ENCODE results near the gene DTX1.

The DTX1 gene

GRCh38 chr12:113071135-113072112 lies 14.9 kb downstream of the DTX1 start:
- peak; percentile 70 for DNase-seq

GRCh38 chr12:113072136-113072535 lies 15.6 kb downstream of the DTX1 start:
- DNase-seq: no peak

DNA sequence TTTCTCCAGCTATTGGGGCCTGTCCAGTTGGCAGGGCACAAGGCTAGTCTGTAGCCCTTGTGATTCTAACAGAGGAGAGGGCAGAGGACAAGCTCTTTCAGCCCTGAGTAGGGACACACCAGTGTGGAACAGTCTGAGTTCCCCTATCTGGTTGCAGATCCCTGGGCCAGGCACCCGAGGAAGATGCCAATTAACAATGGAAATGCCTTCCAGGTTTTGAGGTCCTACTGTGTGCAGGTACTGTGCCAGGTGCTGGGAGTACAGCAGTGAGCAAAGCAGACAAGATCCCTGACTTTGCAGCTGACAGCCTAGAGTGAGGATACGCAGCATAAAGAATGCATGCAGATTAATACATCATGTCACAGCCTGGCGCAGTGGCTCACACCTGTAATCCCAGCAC lies 17.1 kb downstream of the DTX1 start:
- DNase-seq: no peak

GRCh38 chr12:113075137-113075683 lies 18.7 kb downstream of the DTX1 start:
- no peak for DNase-seq

DNA sequence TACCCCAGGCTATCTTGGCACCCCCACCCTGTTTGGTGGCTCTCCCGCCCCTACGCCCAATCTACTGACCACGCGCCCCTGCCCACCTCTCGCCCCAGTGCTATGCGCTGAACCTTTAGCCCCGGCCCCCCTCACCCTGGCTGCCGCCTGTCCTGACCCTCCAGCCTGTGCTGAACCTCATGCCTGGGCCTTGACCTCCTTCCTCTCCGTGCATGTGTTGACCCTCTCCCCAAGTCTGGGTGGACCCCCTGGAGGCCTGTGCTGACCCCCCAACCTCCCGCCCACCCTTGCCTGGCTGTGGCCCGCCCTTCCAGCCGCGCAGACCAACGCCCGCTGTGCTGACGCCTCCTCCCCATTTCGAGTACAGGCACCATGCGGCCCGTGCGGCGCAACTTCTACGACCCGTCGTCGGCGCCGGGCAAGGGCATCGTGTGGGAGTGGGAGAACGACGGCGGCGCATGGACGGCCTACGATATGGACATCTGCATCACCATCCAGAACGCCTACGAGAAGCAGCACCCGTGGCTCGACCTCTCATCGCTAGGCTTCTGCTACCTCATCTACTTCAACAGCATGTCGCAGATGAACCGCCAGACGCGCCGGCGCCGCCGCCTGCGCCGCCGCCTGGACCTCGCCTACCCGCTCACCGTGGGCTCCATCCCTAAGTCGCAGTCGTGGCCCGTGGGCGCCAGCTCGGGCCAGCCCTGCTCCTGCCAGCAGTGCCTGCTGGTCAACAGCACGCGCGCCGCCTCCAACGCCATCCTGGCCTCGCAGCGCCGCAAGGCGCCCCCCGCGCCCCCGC lies 20.7 kb downstream of the DTX1 start:
- no peak for DNase-seq

GRCh38 chr12:113077859-113078255 lies 21.3 kb downstream of the DTX1 start:
- no peak for DNase-seq

DNA sequence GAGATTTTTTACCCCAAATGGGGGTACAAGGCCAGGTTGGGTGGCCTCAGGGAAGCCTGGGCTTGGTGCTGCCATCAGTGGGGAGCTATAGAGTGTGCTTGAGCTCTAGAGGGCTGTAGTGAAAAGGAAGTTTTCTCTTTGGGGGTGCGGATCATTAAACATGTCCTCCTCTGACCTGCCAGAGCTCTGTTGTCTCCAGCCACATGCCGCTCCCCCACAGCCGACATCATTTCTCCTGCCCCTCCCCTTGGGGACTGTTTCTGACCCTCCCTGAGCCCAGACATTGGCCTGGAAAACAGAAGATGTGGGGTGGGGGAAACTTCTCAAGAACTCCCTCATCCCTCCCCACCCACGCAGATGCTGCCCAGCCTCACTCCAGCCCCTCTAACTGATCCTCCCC lies 25.3 kb downstream of the DTX1 start:
- DNase-seq: no peak

DNA sequence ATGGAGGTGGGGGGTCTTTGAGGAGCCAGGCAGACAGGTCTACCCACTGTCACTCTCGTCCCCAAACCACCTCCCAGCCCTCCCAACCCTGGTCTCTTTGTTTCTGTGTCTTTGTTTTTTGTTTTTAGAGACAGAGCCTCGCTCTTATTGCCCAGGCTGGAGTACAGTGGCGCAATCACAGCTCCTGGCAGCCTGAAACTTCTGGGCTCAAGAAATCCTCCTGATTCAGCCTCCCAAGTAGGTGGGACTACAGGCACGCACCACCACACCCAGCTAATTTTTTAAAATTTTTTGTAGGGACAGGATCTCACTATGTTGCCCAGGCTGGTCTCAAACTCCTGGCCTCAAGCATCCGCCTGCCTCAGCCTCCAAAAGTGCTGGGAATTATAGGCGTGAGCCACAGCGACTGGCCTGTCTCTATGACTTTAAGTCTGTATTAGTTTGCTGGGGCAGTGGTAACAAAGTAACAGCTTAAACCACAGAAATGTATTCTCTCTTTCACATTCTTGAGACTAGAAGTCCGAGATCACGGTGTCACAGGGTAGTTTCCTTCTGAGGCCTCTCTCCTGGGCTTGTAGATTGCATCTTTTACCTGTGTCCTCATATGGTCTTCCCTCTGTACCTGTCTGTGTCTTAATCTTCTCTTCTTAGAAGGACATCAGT lies 26.1 kb downstream of the DTX1 start:
- no peak for DNase-seq

- no peak for DNase-seq
Measured at GRCh38 chr12:113083863-113084435, 27.4 kb downstream of the DTX1 start.

DNA sequence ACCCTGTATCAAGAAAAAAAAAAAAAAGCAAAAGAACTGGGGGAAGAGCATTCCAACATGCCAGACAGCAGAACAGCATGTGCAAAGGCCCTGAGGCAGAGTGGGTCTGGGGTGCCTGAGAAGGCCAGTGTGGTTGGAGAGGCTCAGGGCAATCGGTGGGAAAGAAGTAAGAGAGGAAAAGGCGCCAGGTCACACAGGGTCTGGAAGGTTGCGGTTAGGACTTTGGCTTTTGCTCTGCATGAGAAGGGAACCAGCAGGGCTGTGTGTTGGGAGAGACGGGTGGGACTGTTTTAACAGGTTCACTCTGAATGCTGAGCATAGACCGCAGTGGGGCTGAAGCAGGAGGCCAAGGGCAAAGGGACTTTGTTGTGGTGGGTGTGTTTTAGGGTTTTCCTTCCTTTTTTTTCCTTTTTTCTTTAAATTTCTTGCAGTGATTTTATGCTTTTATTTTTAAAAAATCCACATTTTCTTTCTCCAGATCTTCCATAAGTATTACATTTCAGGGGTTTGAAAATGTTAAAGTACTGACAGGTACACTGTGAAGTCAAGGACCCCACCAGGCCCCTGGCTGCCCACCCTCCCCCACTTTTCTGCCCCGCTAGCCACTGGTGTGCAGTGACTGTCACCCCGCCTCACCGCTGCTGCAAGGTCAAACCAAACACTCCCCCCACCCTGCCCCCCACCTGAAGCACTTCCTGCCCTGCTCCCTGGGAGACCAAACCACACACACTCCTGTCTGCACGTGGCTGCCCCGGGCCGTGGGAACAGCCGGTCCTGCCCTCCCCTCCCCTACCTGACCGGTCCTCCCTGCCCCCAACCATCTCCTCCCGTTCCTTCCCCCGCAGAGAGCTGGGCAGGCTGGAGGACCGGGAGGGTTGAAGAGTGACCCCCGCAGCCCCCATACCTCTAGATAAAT lies 30.0 kb downstream of the DTX1 start:
- DNase-seq: no peak

DNA sequence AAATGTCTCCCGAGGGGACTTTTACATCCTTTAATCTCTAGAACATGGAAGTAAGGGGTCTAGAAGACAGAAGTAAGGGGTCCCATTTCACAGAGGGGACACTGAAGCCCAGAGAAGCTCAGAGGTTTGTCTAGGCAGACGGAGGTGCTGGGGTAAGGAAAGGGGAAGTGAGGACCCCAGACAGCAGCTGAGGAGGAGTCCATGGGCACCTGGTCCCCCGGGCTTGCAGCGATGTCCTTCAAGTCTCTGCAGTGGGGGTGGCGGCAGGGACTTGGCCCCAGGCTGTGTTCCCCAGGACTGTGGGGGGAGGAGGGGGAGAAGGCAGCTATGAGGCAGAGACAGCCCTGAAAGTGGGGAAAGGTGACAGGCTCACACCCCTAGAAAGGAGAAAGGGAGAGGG lies 30.7 kb downstream of the DTX1 start:
- DNase-seq: no peak

GRCh38 chr12:113088037-113088436 lies 31.5 kb downstream of the DTX1 start:
- DNase-seq: no peak

- DNase-seq: no peak
Measured at GRCh38 chr12:113088971-113089756, 32.6 kb downstream of the DTX1 start.

DNA sequence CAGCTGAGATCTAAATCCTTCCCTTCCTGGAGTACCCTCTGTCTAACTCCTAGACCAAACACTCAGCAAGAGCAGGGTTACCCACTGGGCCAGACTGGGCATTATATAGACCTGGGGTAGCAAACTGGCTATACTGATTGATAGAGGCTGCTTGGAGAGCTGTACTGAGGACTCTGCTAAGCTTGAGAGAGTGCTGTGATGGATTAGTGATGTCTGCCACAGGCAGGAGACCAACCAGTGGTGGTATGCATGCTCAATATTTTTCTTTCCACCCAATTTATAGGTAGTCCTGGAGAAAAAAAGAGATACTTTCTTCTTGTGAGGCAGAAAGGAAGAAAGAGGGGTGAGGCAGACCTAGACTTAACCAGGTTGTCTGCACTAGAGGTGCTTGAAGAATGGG lies 33.3 kb downstream of the DTX1 start:
- no peak for DNase-seq

DNA sequence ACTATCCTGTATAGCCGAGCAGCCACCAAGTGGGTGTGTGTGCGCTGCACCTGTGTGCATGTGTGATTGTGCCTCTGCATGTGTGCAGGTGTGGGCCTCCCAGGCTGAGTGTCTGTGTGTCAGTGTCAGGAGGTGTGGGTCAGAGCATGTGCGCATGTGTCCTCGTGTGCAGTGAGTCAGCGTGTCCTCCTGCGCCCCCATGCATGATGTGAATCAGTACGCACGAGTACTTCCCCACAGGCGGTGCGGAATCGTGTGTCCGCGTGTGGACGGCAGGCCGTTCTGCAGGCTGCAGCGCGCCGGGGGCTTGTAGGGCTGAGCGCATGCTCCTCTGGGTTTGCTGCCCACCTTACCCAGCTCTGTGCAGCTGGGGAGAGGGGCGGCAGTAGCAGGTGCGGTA lies 34.2 kb downstream of the DTX1 start:
- DNase-seq: no peak

DNA sequence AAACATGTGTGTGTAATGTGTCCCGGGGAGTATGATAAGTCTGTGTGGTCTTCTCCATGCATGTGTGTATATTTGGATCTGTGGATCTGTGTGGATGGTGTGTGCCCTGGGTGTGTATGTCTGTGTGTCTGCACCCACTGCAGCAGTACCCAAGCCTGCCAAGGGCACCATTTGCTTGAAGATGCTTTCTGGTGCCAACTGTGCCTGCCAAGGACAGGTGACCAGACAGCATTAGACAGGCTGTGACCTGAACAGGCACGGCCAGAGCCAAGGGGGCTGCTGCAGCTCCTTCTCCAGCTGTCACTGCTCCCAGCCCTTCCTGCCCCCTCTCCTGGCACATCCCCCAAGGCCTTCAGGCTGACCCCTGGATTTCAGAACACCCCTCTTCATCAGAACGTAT lies 35.0 kb downstream of the DTX1 start:
- no peak for DNase-seq

DNA sequence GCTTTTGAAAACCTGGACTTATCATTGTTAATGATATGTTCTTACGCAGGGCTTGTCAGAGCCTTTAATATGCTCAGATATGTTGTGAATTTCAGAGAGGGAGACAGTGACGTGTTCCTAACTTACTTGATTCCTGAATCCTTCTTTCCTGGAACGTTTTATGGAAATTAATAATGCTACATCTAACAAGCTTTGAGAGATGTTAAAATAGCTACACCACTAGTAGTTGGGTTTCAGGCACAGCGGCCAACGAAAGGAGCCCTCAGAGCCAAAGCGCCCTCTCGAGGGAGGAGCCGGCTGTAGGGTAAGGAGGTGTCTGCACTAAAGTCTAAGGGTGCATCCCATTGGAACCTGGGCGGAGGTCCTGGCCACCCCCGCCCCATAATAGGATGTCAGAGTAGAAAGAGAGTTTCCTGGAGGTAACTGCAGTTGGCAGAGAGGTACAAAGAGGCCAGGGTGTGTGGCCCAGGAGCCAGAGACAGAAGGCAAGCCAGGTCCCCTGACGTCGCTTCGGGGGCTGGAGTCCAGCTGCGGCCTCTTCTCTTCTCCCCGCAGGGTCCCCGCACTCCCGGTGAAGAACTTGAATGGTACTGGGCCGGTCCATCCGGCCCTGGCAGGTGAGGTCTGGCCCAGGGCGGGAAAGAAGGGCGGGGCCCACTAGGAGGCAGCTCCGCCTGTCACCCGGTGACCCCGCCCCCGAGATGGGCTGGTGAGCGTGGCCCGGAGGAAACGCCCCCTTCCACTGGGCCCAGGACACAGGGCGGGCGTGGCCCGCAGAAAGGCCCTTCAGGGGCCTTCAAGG lies 36.3 kb downstream of the DTX1 start:
- no peak for DNase-seq

- DNase-seq: no peak
Measured at GRCh38 chr12:113093409-113094101, 37.0 kb downstream of the DTX1 start.

GRCh38 chr12:113094738-113095137 lies 38.2 kb downstream of the DTX1 start:
- DNase-seq: no peak
